Measurements from ENCODE around the gene C4orf36.

Gene C4orf36

DNA sequence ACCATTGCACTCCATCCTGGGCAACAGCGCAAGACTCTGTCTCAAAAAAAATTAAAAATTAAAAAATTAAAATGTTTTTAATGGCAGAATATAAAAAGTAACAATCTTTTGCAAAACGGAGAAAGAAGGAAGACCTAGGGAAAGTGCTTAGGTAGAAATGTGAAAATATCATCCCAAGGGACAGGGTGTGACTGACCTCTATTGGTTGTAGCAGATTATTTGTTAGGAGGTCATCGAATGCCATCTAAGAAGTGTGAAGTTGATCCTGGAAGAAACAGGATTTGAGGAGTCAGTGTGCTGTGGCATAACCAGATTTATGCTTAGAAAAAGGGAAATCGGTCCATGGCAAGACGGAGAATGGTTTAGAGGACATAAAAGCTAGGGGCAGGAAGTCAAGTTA lies 18.1 kb upstream of the C4orf36 start:
- no peaks in the 10 kb centered on the region for H3K27me3 ChIP-seq (replicated peaks; ENCODE audit: control insufficient read depth, insufficient read depth, low read length)
- DNase-seq (ENCODE audit: extremely low read depth, insufficient read length) = no peak
- no peak overlapping the region for H3K4me3 ChIP-seq (replicated peaks; ENCODE audit: low read depth, low read length)
- H3K36me3 ChIP-seq (ENCODE audit: control insufficient read depth, insufficient read depth, low read length) = no peaks in the 10 kb centered on the region
- TF ChIP-seq, protein P1, sequence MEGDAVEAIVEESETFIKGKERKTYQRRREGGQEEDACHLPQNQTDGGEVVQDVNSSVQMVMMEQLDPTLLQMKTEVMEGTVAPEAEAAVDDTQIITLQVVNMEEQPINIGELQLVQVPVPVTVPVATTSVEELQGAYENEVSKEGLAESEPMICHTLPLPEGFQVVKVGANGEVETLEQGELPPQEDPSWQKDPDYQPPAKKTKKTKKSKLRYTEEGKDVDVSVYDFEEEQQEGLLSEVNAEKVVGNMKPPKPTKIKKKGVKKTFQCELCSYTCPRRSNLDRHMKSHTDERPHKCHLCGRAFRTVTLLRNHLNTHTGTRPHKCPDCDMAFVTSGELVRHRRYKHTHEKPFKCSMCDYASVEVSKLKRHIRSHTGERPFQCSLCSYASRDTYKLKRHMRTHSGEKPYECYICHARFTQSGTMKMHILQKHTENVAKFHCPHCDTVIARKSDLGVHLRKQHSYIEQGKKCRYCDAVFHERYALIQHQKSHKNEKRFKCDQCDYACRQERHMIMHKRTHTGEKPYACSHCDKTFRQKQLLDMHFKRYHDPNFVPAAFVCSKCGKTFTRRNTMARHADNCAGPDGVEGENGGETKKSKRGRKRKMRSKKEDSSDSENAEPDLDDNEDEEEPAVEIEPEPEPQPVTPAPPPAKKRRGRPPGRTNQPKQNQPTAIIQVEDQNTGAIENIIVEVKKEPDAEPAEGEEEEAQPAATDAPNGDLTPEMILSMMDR (IDR thresholded peaks at IDR 0.05; ENCODE audit: insufficient read depth, low read length, poor library complexity, severe bottlenecking) = no peak

DNA sequence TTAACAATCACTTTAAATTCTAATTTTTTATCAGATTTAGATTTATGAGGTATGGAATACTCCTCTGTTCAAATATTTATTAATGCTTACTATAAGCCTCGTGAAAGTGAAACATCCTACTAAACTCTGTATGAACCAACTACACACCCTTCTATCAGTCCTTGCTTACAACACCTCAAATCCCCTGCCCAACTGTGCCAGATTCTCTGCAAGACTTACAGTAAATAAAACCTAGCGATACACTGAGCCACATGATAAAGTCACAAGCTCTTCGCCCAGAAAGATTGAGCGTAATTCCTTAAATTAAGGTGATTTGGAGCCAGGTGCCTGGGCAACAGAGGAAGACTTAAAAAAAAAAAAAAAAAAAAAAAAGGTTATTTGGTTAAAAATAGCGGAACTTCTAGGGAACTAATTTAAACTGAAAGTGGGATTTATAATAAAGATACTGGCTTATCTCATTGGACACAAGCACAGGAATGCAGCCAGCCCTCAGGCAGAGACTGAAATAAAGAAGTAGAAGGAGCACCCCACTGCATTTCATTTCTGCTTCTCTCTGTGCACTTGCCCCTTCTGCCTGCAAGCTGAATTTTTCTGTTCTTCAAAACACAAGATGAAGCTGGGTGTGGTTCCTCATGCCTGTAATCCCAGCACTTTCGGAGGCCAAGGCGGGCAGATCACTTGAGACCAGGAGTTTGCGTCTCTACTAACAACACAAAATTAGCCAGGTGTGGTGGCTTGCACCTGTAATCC lies 17.5 kb upstream of the C4orf36 start:
- DNase-seq (ENCODE audit: extremely low read depth, insufficient read length) = no peak
- TF ChIP-seq, protein P1 (IDR thresholded peaks at IDR 0.05; ENCODE audit: insufficient read depth, low read length, poor library complexity, severe bottlenecking) = no peak
- Histone ChIP-seq H3K27me3 (replicated peaks; ENCODE audit: control insufficient read depth, insufficient read depth, low read length) (no peaks in the 10 kb centered on the region), H3K4me3 (replicated peaks; ENCODE audit: low read depth, low read length) (no peak overlapping the region), H3K36me3 (ENCODE audit: control insufficient read depth, insufficient read depth, low read length) (no peaks in the 10 kb centered on the region)

DNA sequence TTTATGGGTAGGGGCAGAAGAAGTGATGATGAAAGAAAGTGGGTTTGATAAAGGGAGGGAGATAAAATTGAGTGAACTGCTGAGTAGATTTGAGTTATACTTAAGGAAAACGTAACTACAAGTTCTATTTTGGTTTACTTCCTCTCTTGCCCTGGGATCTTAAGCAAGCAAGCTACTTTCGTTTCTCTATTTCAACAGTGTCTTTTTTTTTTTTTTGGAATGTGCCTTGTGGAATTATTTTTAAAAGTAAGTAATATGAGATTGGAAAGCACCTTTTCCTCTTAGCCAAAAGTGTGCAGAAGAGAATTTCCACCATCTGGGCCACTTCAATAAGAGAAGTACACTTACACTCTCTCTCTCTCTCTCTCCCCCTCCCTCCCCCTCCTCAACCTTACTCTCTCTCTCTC lies 16.0 kb upstream of the C4orf36 start:
- Histone ChIP-seq H3K4me3 (replicated peaks; ENCODE audit: low read depth, low read length) (no peak overlapping the region), H3K27me3 (replicated peaks; ENCODE audit: control insufficient read depth, insufficient read depth, low read length) (no peaks in the 10 kb centered on the region), H3K36me3 (ENCODE audit: control insufficient read depth, insufficient read depth, low read length) (no peaks in the 10 kb centered on the region)
- no peak for DNase-seq (ENCODE audit: extremely low read depth, insufficient read length)
- TF ChIP-seq, protein P1 (IDR thresholded peaks at IDR 0.05; ENCODE audit: insufficient read depth, low read length, poor library complexity, severe bottlenecking) = no peak

DNA sequence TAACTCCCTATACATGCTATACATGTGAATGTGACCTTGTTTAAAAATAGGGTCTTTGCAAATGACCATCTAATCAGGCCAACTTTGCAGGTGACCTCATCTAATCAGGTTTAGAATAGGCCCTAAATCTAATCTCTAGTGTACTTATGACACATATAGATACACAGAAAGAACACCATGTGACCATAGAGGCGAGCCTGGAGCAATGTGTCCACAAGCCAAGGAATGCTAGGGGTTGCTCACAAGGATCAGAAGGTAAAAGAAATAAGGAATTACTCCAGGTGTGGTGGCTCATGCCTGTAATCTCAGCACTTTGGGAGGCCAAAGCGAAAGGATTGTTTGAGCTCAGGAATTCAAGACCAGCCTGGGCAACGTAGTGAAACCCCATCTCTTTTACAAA lies 9.6 kb upstream of the C4orf36 start:
- H3K36me3 ChIP-seq (ENCODE audit: control insufficient read depth, insufficient read depth, low read length) = no peaks in the 10 kb centered on the region
- no peak overlapping the region for H3K4me3 ChIP-seq (replicated peaks; ENCODE audit: low read depth, low read length)
- TF ChIP-seq, protein P1 (IDR thresholded peaks at IDR 0.05; ENCODE audit: insufficient read depth, low read length, poor library complexity, severe bottlenecking) = no peak
- no peak for DNase-seq (ENCODE audit: extremely low read depth, insufficient read length)
- H3K27me3 ChIP-seq (replicated peaks; ENCODE audit: control insufficient read depth, insufficient read depth, low read length) = no peaks in the 10 kb centered on the region

DNA sequence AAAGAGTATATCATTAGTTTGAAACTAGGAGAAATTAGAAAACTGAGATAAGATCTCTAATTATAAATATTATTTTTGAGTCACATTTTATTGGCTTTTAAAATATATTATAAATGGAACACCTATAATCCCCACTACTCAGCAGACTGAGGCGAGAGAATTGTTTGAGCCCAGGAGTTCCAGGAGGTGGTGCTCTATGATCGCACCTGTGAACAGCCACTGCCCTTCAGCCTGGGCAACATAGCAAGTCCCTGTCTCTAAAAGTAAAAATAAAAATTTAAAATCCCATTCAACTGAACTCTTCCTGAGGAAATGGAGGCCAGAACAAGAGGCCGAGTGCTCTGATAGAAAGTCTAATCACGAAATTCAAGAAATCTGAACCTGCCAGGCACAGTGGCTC lies 6.3 kb upstream of the C4orf36 start:
- H3K4me3 ChIP-seq (replicated peaks; ENCODE audit: low read depth, low read length) = no peak overlapping the region
- H3K27me3 ChIP-seq (replicated peaks; ENCODE audit: control insufficient read depth, insufficient read depth, low read length) = no peaks in the 10 kb centered on the region
- DNase-seq (ENCODE audit: extremely low read depth, insufficient read length) = no peak
- no peaks in the 10 kb centered on the region for H3K36me3 ChIP-seq (ENCODE audit: control insufficient read depth, insufficient read depth, low read length)
- TF ChIP-seq, protein P1 (IDR thresholded peaks at IDR 0.05; ENCODE audit: insufficient read depth, low read length, poor library complexity, severe bottlenecking) = peak; percentile 23

DNA sequence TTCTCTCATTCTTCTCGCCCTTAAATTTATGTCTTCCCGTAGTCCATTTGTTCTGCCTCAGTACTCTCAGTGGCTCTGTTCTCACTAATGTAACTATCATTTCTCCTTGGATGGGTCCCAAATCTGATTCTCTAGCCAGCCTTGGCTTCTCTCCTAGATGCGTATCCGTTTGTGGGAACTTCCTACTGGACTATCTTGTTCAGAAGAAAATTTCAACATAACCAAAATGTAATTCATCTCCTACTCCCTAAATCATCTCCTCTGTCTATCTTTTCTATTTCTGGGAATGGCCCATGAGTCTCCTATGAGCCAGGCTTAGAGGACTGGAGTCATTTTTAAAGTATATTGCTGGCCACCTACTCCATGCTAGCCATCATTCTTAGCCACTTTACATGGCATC lies 4.4 kb upstream of the C4orf36 start:
- TF ChIP-seq, protein P1 (IDR thresholded peaks at IDR 0.05; ENCODE audit: insufficient read depth, low read length, poor library complexity, severe bottlenecking) = no peak
- no peaks in the 10 kb centered on the region for H3K27me3 ChIP-seq (replicated peaks; ENCODE audit: control insufficient read depth, insufficient read depth, low read length)
- H3K36me3 ChIP-seq (ENCODE audit: control insufficient read depth, insufficient read depth, low read length) = no peaks in the 10 kb centered on the region
- no peak overlapping the region for H3K4me3 ChIP-seq (replicated peaks; ENCODE audit: low read depth, low read length)
- no peak for DNase-seq (ENCODE audit: extremely low read depth, insufficient read length)

All from GM06990 (cell line).